Stimulated activated CD4-positive, alpha-beta T cell treated with anti-CD3 and anti-CD28 coated beads, Interleukin-12 subunit alpha, Interleukin-12 subunit beta, amount 100 ng/mL, for 48 hours (primary cell): ENCODE measurements around the gene WHRN.
A peak's percentile ranks its signal among the peaks of the same experiment; 100 is the strongest.

ENCODE experiments used
- DNase-seq, 3 donors: peaks; one replicate each; pipeline ENCODE4 v3.0.0-alpha.2; 2020; ENCODE audit warnings: low read depth in 2 of 3, low spot score in 1 of 3

The WHRN gene

GRCh38 chr9:114385397-114386181 lies 119.7 kb downstream of the WHRN start:
- DNase-seq = peak; percentile 81 to 88 (median 83)

- no peak for DNase-seq
Observed at GRCh38 chr9:114384836-114385396, 120.4 kb downstream of the WHRN start.

DNA sequence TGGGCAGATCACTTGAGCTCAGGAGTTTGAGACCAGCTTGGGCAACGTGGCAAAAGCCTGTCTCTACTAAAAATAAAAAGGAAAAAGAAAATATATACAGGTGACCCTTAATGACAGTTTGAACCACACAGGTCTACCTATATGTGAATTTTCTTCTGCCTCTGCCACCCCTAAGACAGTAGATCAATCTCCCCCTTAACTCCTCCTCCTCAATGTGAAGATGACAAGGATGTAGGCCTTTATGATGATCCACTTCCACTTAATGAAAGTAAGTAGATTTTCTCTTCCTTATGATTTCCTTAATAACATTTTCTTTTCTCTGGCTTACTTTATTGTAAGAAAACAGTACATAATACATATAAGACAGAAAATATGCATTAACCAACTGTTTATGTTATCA lies 120.9 kb downstream of the WHRN start:
- no peak for DNase-seq

- DNase-seq = no peak
Observed at GRCh38 chr9:114383521-114384231, 121.6 kb downstream of the WHRN start.

- peak in 2 of 3 donors; percentile 67 to 73 for DNase-seq
Observed at GRCh38 chr9:114382699-114383520, 122.4 kb downstream of the WHRN start.

DNA sequence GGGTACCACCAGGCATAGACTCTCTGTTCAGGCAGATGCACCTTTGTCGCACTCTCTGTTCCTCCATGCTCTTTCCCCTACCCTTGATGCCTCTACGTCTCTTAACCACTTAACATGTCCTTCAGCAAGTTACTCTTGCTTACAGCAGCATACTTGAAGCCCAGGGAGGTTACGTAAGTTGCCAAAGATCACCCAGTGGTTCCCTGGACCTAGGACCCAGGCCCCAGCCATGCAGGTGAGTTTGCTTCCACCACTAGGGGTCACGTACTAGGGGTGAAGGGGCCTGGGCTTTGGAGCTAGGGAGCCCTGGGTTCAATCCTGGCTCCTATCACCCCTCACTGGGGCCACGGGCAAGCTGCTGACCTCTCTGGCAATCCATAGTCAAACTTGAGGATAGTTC lies 126.4 kb downstream of the WHRN start:
- DNase-seq = no peak

- DNase-seq = no peak
Observed at GRCh38 chr9:114378016-114378415, 127.3 kb downstream of the WHRN start.

GRCh38 chr9:114376586-114377445 lies 128.5 kb downstream of the WHRN start:
- DNase-seq = no peak

DNA sequence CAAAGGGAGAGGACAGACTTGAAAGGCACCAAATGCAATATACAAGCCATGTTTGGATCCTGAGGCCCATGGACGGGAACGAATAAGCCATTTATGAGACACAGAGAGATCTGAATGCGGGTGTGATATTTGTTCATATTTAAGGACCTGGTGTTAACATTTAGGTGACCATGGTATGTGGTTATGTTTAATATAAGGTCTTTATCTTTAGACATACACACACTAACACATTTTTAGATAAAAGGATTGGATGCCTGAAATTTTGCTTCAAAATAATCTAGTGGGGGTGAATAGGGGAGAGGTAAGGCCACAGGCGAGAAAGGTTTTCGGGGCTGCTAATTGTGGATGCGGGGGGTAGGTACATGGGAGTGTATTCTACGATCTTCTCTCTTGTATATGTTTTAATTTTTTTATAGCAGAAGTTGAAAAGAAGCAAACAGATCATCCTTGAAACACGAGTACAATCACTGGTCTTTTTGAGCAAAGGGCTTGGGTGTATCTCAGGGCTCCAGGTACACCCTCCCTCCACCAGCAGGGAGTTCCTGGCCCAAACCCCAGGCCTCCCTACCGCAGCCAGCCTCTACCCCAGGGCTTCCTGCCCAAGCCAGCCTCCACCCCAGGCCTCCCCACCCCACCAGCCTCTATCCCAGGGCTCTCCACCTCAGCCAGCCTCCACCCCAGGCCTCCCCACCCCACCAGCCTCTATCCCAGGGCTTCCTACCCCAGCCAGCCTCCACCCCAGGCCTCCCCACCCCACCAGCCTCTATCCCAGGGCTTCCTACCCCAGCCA lies 129.7 kb downstream of the WHRN start:
- no peak for DNase-seq

GRCh38 chr9:114374936-114375335 lies 130.3 kb downstream of the WHRN start:
- DNase-seq = no peak

- DNase-seq = no peak
Observed at GRCh38 chr9:114373960-114374730, 131.1 kb downstream of the WHRN start.

DNA sequence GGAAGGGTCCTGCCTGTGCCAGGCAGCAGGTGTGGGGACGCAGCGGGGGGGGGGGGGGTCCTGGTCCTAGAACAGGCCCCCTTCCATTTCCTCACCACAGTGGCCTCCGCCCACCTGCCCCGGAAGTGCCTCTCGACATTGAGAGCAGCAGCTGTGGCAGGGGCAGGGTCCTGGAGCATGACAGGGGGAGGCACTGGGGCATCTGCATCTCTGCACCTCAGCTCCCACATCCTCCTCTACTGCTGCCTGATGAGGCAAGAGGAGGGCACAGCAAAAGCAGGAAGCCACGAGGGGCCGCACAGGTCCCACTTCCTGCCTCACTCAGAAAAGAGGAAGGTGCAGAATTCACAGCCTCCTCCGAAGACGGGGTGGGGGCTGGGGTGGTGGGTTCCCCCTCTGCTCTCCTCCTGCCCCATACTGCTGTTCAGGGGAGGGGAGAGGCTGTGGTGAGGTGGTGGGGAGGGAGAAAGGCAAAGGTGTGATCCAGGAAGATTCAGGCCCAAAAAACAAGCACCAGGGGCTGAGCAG lies 132.3 kb downstream of the WHRN start:
- DNase-seq = peak; percentile 62 to 74 (median 66)

DNA sequence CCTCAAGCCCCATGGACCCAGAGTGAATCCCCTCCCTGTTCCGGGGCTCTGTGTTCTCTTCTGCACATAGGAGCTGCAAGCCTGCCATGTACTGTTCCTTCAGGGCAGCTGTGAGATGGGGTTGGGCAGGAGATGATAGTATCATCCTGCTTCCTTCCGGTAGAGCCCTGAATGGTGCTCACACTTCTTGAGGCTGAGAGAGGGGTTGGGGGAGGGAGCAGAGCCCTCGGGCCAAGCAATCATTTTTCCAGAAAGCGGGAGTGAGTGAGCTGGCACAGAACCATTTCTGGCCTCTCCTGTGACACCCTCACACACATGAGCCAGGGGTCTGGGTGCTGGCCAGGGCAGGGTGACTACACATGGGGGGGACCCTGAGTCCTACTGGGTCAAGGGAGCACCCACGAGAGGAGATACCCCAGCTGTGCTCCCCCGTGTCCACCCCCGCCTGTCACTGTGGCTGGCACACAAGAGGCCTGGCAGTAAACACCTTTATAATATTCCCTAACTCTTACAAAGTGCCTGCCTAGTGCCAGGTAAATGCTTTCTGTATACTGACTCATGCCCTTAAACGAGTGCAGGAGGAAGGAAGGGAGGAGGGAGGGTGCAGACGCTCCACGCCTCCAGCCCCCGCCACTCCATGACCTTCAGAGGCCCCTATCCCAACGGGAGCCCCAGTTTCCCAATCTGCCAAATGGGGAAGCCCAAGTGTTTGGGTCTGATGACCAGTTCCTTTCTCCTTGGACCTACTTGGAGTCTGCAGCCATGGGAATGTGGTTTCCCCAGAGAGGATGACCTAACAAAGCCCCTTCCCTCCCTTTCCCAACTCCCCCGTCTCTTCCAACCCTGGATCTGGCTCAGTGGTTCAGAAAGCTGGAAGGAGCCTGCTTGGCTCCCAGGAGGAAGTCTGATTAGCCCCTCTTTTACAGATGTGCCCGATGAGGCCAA lies 133.0 kb downstream of the WHRN start:
- no peak for DNase-seq

GRCh38 chr9:114371343-114371944 lies 133.8 kb downstream of the WHRN start:
- DNase-seq = no peak

DNA sequence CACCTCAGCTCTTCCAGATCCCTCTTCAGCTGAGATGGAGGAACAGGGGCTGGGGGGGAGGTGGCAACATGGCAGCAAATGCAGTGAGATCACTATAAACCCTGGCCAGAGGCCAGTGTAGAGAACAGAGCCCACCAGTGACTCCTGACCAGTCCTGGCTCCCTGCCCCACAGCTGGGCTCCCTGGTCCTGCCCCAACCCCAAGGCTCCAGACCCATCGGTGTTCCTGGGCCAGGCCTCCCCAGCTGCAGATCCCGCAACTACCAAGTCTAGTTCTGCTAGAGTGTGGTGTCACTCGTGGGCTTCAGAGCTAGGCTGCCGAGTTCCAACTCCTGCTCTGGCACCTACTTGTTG lies 134.3 kb downstream of the WHRN start:
- DNase-seq = no peak

DNA sequence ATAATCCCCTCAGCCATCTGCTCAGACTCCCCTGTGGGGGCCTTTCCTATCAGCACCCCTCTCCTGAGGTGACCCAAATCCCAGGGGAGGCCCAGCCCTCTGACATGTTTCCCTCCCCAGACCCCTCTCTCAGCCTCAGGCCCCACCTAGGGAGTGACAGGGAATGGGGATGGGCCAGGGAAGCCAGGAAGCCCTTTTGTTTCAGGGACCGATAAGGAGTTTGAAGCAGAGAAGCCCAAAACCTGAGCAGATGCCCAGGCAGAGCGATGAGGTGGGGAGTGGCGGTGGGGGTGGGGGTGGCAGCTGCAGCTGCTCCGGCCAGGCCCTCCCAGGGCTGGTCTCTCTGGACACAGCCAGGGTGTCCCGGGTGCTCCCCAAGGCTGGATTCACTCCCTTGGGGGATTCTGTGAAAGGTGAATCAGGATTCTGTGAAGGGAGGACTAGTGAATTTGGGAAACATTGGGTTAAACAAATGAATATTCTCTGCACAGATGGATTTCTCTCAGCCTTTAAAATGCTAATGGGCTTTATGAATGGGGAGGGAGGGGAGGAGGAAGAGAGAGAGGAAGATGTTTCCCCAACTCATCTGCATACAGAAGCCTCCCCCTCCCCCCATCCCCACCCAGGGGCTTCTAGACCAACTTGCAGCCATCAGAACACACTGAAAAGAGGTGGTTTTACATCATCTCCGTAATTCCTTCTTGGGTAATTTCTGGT lies 134.9 kb downstream of the WHRN start:
- no peak for DNase-seq
